ENCODE results near the gene RFTN2.
"Not testable (repeated sequence)": the region's sequence is repeated elsewhere in the genome, so short reads cannot be mapped to it uniquely, and the experiment has no call there.

Gene RFTN2

DNA sequence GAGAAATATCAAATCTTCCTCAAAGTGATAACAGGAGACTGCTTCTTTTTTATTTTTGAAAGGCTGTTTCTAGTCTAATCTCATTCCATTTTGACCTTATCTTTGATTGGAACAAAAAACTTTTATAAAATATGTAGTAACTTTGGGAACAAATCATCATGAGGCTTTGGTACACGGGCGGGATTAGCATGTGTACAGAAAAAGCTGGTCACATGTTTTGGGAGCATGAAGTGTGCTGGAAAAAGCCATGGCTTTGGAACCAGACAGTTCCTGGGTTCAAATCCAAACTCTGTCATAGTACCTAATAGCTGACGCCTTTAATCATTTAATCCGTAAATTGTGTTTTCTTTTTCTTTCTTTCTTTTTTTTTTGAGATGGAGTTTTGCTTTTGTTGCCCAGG lies 78.2 kb downstream of the RFTN2 start:
- no peaks in the 10 kb centered on the region for H3K4me1 Mint-ChIP-seq
- peaks cover 20% of the 10 kb centered on the region for H3K9me3 Mint-ChIP-seq
- H3K27ac Mint-ChIP-seq = no peak overlapping the region
- DNase-seq = no peak
- TF ChIP-seq, protein P1, sequence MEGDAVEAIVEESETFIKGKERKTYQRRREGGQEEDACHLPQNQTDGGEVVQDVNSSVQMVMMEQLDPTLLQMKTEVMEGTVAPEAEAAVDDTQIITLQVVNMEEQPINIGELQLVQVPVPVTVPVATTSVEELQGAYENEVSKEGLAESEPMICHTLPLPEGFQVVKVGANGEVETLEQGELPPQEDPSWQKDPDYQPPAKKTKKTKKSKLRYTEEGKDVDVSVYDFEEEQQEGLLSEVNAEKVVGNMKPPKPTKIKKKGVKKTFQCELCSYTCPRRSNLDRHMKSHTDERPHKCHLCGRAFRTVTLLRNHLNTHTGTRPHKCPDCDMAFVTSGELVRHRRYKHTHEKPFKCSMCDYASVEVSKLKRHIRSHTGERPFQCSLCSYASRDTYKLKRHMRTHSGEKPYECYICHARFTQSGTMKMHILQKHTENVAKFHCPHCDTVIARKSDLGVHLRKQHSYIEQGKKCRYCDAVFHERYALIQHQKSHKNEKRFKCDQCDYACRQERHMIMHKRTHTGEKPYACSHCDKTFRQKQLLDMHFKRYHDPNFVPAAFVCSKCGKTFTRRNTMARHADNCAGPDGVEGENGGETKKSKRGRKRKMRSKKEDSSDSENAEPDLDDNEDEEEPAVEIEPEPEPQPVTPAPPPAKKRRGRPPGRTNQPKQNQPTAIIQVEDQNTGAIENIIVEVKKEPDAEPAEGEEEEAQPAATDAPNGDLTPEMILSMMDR (IDR thresholded peaks at IDR 0.05) = no peak
- H3K36me3 Mint-ChIP-seq (ENCODE audit: low read depth) = peaks cover 74% of the 10 kb centered on the region
- no peaks in the 10 kb centered on the region for H3K27me3 Mint-ChIP-seq (ENCODE audit: low read depth, poor library complexity)
- no peak overlapping the region for H3K4me3 Mint-ChIP-seq

DNA sequence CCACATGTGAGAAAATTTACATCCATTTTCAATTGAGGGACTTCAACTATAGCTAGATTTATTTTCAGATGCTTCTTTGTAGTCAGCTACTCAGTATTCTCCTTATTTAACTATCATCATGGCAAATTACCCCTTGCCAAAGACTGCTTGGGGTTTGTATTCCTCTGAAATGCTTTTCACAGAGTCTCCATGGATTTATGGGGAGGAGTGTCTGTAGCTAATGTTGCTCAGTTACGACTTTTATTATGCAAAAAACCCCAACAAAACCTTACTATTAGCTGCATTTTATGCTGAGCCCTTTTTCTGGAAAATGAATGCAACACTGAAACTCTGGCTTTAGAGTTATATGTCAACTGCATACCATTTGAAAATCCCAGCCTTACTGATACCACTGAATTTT lies 78.6 kb downstream of the RFTN2 start:
- Mint-ChIP-seq H3K27ac (no peak overlapping the region), H3K9me3 (peaks cover 20% of the 10 kb centered on the region), H3K4me3 (no peak overlapping the region), H3K27me3 (ENCODE audit: low read depth, poor library complexity) (no peaks in the 10 kb centered on the region), H3K4me1 (no peaks in the 10 kb centered on the region), H3K36me3 (ENCODE audit: low read depth) (peaks cover 75% of the 10 kb centered on the region)
- TF ChIP-seq, protein P1 (IDR thresholded peaks at IDR 0.05) = no peak
- no peak for DNase-seq

DNA sequence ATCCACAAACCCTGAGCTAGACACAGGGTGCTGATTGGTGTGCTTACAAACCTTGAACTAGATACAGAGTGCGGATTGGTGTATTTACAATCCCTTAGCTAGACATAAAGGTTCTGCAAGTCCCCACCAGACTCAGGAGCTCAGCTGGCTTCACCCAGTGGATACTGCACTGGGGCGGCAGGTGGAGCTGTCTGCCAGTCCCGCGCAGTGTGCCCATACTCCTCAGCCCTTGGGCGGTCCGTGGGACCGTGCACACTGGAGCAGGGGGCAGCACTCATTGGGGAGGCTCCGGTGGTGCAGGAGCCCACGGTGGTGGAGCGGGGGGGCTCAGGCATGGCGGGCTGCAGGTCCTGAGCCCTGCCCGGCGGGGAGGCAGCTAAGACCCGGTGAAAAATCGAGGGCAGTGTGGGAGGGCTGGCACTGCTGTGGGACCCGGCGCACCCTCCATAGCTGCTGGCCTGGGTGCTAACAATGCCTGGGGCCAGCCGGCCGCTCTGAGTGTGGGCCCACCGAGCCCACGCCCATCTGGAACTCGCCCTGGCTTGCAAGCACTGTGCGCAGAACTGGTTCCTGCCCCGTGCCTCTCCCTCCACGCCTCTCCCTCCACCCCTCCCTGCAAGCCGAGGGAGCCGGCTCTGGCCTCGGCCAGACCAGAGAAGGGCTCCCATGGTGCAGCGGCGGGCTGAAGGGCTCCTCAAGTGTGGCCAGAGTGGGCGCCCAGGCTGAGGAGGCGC lies 83.9 kb downstream of the RFTN2 start:
- H3K27ac Mint-ChIP-seq = no peak overlapping the region
- no peaks in the 10 kb centered on the region for H3K27me3 Mint-ChIP-seq (ENCODE audit: low read depth, poor library complexity)
- TF ChIP-seq, protein P1 (IDR thresholded peaks at IDR 0.05) = no peak
- H3K9me3 Mint-ChIP-seq = peaks cover 26% of the 10 kb centered on the region
- DNase-seq = no peak
- no peaks in the 10 kb centered on the region for H3K4me1 Mint-ChIP-seq
- no peak overlapping the region for H3K4me3 Mint-ChIP-seq
- H3K36me3 Mint-ChIP-seq (ENCODE audit: low read depth) = peaks cover 63% of the 10 kb centered on the region

DNA sequence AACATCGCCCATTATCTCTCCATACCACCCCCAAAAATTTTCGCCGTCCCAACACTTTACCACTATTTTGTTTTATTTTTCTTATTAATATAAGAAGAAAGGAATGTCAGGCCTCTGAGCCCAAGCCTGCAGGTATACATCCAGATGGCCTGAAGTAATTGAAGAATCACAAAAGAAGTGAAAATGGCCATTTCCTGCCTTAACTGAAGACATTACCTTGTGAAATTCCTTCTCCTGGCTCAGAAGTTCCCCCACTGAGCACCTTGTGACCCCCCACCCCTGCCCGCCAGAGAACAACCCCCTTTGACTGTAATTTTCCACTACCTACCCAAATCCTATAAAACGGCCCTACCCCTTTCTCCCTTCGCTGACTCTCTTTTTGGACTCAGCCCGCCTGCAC lies 88.1 kb downstream of the RFTN2 start:
- H3K27me3 Mint-ChIP-seq (ENCODE audit: low read depth, poor library complexity); H3K4me1 Mint-ChIP-seq; H3K9me3 Mint-ChIP-seq; H3K4me3 Mint-ChIP-seq; H3K27ac Mint-ChIP-seq; DNase-seq: not testable (repeated sequence)
- peaks cover 27% of the 10 kb centered on the region for H3K36me3 Mint-ChIP-seq (ENCODE audit: low read depth)

DNA sequence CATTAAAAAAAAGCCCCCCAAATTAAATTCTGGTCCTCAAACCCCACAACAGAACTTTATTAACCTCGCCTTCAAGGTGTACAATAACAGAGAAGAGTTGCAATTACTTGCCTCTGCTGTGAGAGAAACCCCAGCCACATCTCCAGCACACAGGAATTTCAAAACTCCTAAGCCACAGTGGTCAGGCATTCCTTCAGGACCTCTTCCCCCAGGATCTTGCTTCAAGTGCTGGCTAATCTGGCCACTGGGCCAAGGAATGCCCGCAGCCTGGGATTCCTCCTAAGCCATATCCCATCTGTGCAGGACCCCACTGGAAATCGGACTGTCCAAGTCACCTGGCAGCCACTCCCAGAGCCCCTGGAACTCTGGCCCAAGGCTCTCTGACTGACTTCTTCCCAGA lies 95.2 kb downstream of the RFTN2 start:
- not testable (repeated sequence) for H3K9me3 Mint-ChIP-seq; DNase-seq; H3K27me3 Mint-ChIP-seq (ENCODE audit: low read depth, poor library complexity); H3K4me1 Mint-ChIP-seq; H3K4me3 Mint-ChIP-seq; H3K27ac Mint-ChIP-seq
- peaks cover 13% of the 10 kb centered on the region for H3K36me3 Mint-ChIP-seq (ENCODE audit: low read depth)

DNA sequence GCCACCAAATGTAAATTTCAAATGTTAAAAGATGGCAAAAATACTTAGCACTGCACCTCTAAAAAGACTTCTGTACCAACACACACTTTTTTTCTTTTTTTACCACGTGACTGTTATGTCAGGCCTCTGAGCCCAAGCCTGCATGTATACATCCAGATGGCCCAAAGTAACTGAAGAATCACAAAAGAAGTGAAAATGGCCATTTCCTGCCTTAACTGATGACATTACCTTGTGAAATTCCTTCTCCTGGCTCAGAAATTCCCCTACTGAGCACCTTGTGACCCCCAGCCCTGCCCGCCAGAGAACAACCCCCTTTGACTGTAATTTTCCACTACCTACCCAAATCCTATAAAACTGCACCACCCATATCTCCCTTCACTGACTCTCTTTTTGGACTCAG lies 97.1 kb downstream of the RFTN2 start:
- H3K4me3 Mint-ChIP-seq; H3K27me3 Mint-ChIP-seq (ENCODE audit: low read depth, poor library complexity); H3K27ac Mint-ChIP-seq; H3K4me1 Mint-ChIP-seq; DNase-seq: not testable (repeated sequence)
- peaks cover 22% of the 10 kb centered on the region for H3K9me3 Mint-ChIP-seq
- peaks cover 32% of the 10 kb centered on the region for H3K36me3 Mint-ChIP-seq (ENCODE audit: low read depth)

DNA sequence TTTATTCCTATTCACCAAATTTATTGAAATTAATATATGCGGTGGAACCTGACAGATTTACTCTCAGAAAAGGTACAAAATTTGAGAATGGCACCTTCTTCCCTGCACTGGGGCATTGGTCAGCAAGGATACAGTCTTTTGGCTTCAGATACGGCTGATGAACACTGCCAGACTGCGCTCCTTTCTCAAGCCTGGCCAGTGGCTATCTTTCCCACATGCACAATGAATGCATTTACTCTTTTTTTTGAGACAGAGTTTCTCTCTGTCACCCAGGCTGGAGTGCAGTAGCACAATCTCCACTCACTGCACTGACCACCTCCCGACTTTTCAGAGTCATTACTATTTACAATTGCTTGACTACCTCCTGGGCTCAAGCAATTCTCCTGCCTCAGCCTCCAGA lies 97.9 kb downstream of the RFTN2 start:
- no peak for DNase-seq

More for the DNA sequence above, 97.9 kb downstream of the RFTN2 start:
- Mint-ChIP-seq H3K36me3 (ENCODE audit: low read depth) (peaks cover 41% of the 10 kb centered on the region), H3K27ac (no peak overlapping the region), H3K4me1 (no peaks in the 10 kb centered on the region), H3K9me3 (peaks cover 31% of the 10 kb centered on the region), H3K27me3 (ENCODE audit: low read depth, poor library complexity) (peaks cover 3% of the 10 kb centered on the region), H3K4me3 (no peak overlapping the region)
- TF ChIP-seq, protein P1 (IDR thresholded peaks at IDR 0.05) = no peak
